Small intestine (tissue), 7 donors: Measurements from ENCODE around the gene PSMA7. TPM values are rescaled to one million over a fixed set of nuclear protein-coding genes. Genes with fewer than 3 reads are reported as not detected.
"Not testable (repeated sequence)": the region's sequence is repeated elsewhere in the genome, so short reads cannot be mapped to it uniquely, and the experiment has no call there.

Experiments
- DNase-seq, 2 donors: peaks; one replicate each; pipeline versions ENCODE4 v3.0.0 to v3.0.0-alpha.2; 2013
- FAIRE-seq: peaks from 2 replicates; lab custom pipeline; 2012; peaks lifted over from hg19 to GRCh38; lab: Jason Lieb, UNC
- H3K27ac ChIP-seq, 3 donors: one replicate each; pipeline ENCODE4 v1.5.1; 2013; ENCODE audit warnings: low read length in 2 of 3, mild to moderate bottlenecking in 2 of 3, control low read depth in 1 of 3, inconsistent platforms in 1 of 3, low read depth in 1 of 3, moderate library complexity in 1 of 3
- H3K27me3 ChIP-seq, 3 donors: one replicate each; pipeline ENCODE4 v1.6.1; 2013; ENCODE audit warnings: low read length in 3 of 3, inconsistent platforms in 1 of 3; ENCODE audit not compliant: control insufficient read depth in 3 of 3, insufficient read depth in 3 of 3
- H3K36me3 ChIP-seq, 3 donors: one replicate each; pipeline ENCODE4 v1.6.1; 2013; ENCODE audit warnings: low read length in 3 of 3, inconsistent platforms in 1 of 3, low read depth in 1 of 3, mild to moderate bottlenecking in 1 of 3, moderate library complexity in 1 of 3; ENCODE audit not compliant: control insufficient read depth in 3 of 3, insufficient read depth in 2 of 3
- H3K4me1 ChIP-seq, 3 donors: one replicate each; pipeline ENCODE4 v1.6.1; 2013; ENCODE audit warnings: low read length in 2 of 3, inconsistent platforms in 1 of 3, low read depth in 1 of 3, mild to moderate bottlenecking in 1 of 3, moderate library complexity in 1 of 3; ENCODE audit not compliant: control insufficient read depth in 3 of 3, insufficient read depth in 2 of 3
- H3K4me3 ChIP-seq, 3 donors: one replicate each; pipeline ENCODE4 v1.5.1; 2013; ENCODE audit warnings: low read length in 3 of 3, control low read depth in 1 of 3, inconsistent platforms in 1 of 3, low read depth in 1 of 3, mild to moderate bottlenecking in 1 of 3, moderate library complexity in 1 of 3
- H3K9me3 ChIP-seq, 2 donors: one replicate each; pipeline ENCODE4 v1.6.1; 2013; ENCODE audit warnings: low read depth in 1 of 2, low read length in 1 of 2; ENCODE audit not compliant: control insufficient read depth in 2 of 2, insufficient read depth in 1 of 2
- WGBS, 3 donors: extraction: QIAGEN DNeasy Blood & Tissue Kit; methylation state at CpG; one replicate each; pipeline ENCODE4 v1.1.7; 2013; 5-methylcytosine and 5-hydroxymethylcytosine counted together
- polyA plus RNA-seq, 4 donors: library from polyadenylated mRNA; stranded (reverse) in 3 of 4; unstranded in 1 of 4; fragments of 200-250 nt in 3 of 4; fragments of 120-200 nt in 1 of 4; gene quantifications; one replicate each; pipeline versions ENCODE4 v1.2.1 to v1.2.3, GENCODE V29; 2013
- donor health status: healthy with polysubstance abuse.
- donor health status: control.
- donor health status: control.
- donor health status: Bipolar disorder and iron deficiency.
- donor health status: healthy.

The PSMA7 gene
- polyA plus RNA-seq, 4 donors, result 136 to 378 (median 310) TPM

GRCh38 chr20:62156254-62156556 lies 13.0 kb upstream of the PSMA7 start:
- no peak overlapping the region for H3K27ac ChIP-seq
- FAIRE-seq, result no peak
- no peak for DNase-seq
- H3K36me3 ChIP-seq, result peaks cover 0 to 56% (median 2%) of the 10 kb centered on the region in 3 donors
- peaks cover 0 to 4% (median 0%) of the 10 kb centered on the region in 3 donors for H3K4me1 ChIP-seq
- H3K9me3 ChIP-seq, result peaks cover 2 to 8% of the 10 kb centered on the region in 2 donors
- 80 to 88% (median 83%) methylated on average over 3 of the region's 3 CpGs for WGBS, 3 donors
- no peak overlapping the region for H3K4me3 ChIP-seq
- no peaks in the 10 kb centered on the region for H3K27me3 ChIP-seq

GRCh38 chr20:62155428-62156253 lies 12.4 kb upstream of the PSMA7 start:
- no peak for FAIRE-seq
- peaks cover 2 to 8% of the 10 kb centered on the region in 2 donors for H3K9me3 ChIP-seq
- H3K27ac ChIP-seq, result no peak overlapping the region

GRCh38 chr20:62151835-62152364 lies 8.7 kb upstream of the PSMA7 start:
- FAIRE-seq (no peak), DNase-seq (no peak)
- Histone ChIP-seq H3K4me1 (peaks cover 0 to 4% (median 0%) of the 10 kb centered on the region in 3 donors), H3K27me3 (no peaks in the 10 kb centered on the region), H3K4me3 (no peak overlapping the region), H3K27ac (no peak overlapping the region), H3K36me3 (peaks cover 0 to 33% (median 0%) of the 10 kb centered on the region in 3 donors), H3K9me3 (peaks cover 2 to 8% of the 10 kb centered on the region in 2 donors)
- WGBS, 3 donors, result 88 to 92% (median 90%) methylated on average over 20 to 23 of the region's 23 CpGs

More at GRCh38 chr20:62155428-62156253, 12.4 kb upstream of the PSMA7 start:
- DNase-seq, result no peak
- H3K4me3 ChIP-seq, result no peak overlapping the region
- H3K4me1 ChIP-seq, result peaks cover 0 to 4% (median 0%) of the 10 kb centered on the region in 3 donors
- no peaks in the 10 kb centered on the region for H3K27me3 ChIP-seq
- H3K36me3 ChIP-seq, result peaks cover 0 to 51% (median 2%) of the 10 kb centered on the region in 3 donors
- WGBS, 3 donors, result 91 to 96% (median 93%) methylated on average over 29 of the region's 29 CpGs

GRCh38 chr20:62151225-62151624 lies 8.0 kb upstream of the PSMA7 start:
- peaks cover 2 to 8% of the 10 kb centered on the region in 2 donors for H3K9me3 ChIP-seq
- FAIRE-seq (no peak), DNase-seq (no peak)
- H3K27me3 ChIP-seq, result no peaks in the 10 kb centered on the region
- WGBS, 3 donors, result 91 to 93% (median 91%) methylated on average over 10 to 11 of the region's 11 CpGs
- H3K4me3 ChIP-seq, result no peak overlapping the region
- H3K27ac ChIP-seq, result no peak overlapping the region
- peaks cover 0 to under 1% (median 0%) of the 10 kb centered on the region in 3 donors for H3K4me1 ChIP-seq
- H3K36me3 ChIP-seq, result peaks cover 0 to 35% (median 0%) of the 10 kb centered on the region in 3 donors

GRCh38 chr20:62150310-62150575 lies 7.0 kb upstream of the PSMA7 start:
- WGBS, 3 donors, result 95 to 97% (median 96%) methylated on average over 11 of the region's 11 CpGs
- DNase-seq (no peak), FAIRE-seq (no peak)
- no peaks in the 10 kb centered on the region for H3K27me3 ChIP-seq
- H3K4me3 ChIP-seq, result no peak overlapping the region
- peaks cover 0 to 5% (median 0%) of the 10 kb centered on the region in 3 donors for H3K4me1 ChIP-seq
- H3K27ac ChIP-seq, result no peak overlapping the region
- H3K9me3 ChIP-seq, result peaks cover 2 to 8% of the 10 kb centered on the region in 2 donors
- H3K36me3 ChIP-seq, result peaks cover 0 to 37% (median 0%) of the 10 kb centered on the region in 3 donors

- no peak for FAIRE-seq
Observed at GRCh38 chr20:62149532-62150309, 6.5 kb upstream of the PSMA7 start.

GRCh38 chr20:62148908-62149314 lies 5.7 kb upstream of the PSMA7 start:
- FAIRE-seq (no peak), DNase-seq (no peak)
- WGBS, 3 donors, result 80 to 86% (median 83%) methylated on average over 19 to 20 of the region's 20 CpGs
- Histone ChIP-seq H3K27ac (no peak overlapping the region), H3K9me3 (peaks cover 2 to 8% of the 10 kb centered on the region in 2 donors), H3K4me3 (no peak overlapping the region), H3K36me3 (peaks cover 0 to 34% (median 0%) of the 10 kb centered on the region in 3 donors), H3K27me3 (no peaks in the 10 kb centered on the region), H3K4me1 (peaks cover 4 to 5% (median 5%) of the 10 kb centered on the region in 3 donors)

More at GRCh38 chr20:62149532-62150309, 6.5 kb upstream of the PSMA7 start:
- DNase-seq, result no peak
- WGBS, 3 donors, result 78 to 87% (median 84%) methylated on average over 24 of the region's 24 CpGs
- Histone ChIP-seq H3K9me3 (peaks cover 2 to 8% of the 10 kb centered on the region in 2 donors), H3K27ac (no peak overlapping the region), H3K4me1 (peaks cover under 1 to 5% (median 2%) of the 10 kb centered on the region in 3 donors), H3K36me3 (peaks cover 0 to 39% (median 0%) of the 10 kb centered on the region in 3 donors), H3K27me3 (no peaks in the 10 kb centered on the region), H3K4me3 (no peak overlapping the region)

GRCh38 chr20:62148383-62148782 lies 5.2 kb upstream of the PSMA7 start:
- peaks cover 0 to 31% (median 0%) of the 10 kb centered on the region in 3 donors for H3K36me3 ChIP-seq
- not testable (repeated sequence) for H3K27ac ChIP-seq, H3K9me3 ChIP-seq, FAIRE-seq, H3K4me1 ChIP-seq, H3K27me3 ChIP-seq, DNase-seq, H3K4me3 ChIP-seq
- 90 to 96% (median 93%) methylated on average over 10 of the region's 10 CpGs for WGBS, 3 donors
